DOHH2 (cell line): ENCODE results near the gene RNF213.

Experiments
- CTCF ChIP-seq: fragments of 200-600 bp; sonication (generic); IDR thresholded peaks from one replicate; pipeline ENCODE4 v1.5.1; 2014; ENCODE audit warnings: antibody characterized with exemption, mild to moderate bottlenecking, low read depth, low read length; ENCODE audit not compliant: poor library complexity, severe bottlenecking
- EZH2phosphoT487 ChIP-seq: fragments of 200-600 bp; sonication (generic); IDR thresholded peaks from 2 replicates; pipeline ENCODE4 v1.6.1; 2017; ENCODE audit warnings: borderline replicate concordance, mild to moderate bottlenecking, antibody characterized with exemption, low read length, moderate library complexity, mixed read lengths

GRCh38 chr17:80384078-80384960, 123.7 kb downstream of the RNF213 start:
- TF ChIP-seq CTCF (no peak), EZH2phosphoT487 (no peak)
